PC-9 (cell line): Measurements from ENCODE around the gene EVI5L. TPM values are rescaled to one million over a fixed set of nuclear protein-coding genes. Genes with fewer than 3 reads are reported as not detected.

Source experiments
- BruUV-seq: library from RNA; stranded (reverse); fragments of 400-500 nt; replicated peaks from 2 replicates; lab custom pipeline; 2021; lab: Mats Ljungman, UMichigan
- CTCF ChIA-PET: fragments of 300-600 bp; sonication (Branson Sonifier 250); formaldehyde crosslinking; loops from one replicate; lab custom pipeline; 2022; ENCODE audit warnings: antibody characterized with exemption; lab: Charles Lee
- POLR2A ChIA-PET: fragments of 300-600 bp; sonication (Branson Sonifier 250); formaldehyde crosslinking; loops from one replicate; lab custom pipeline; 2022; ENCODE audit warnings: antibody characterized with exemption; ENCODE audit not compliant: unreplicated experiment; lab: Charles Lee
- DNase-seq, 2 experiments: peaks; one replicate each; pipeline versions ENCODE4 v3.0.0 to v3.0.0-alpha.2; 2015 to 2022; ENCODE audit warnings: mixed read lengths in 1 of 2
- H2AFZ ChIP-seq: fragments of 200-600 bp; sonication (generic); 2 replicates; pipeline ENCODE4 v1.8.1; 2017; ENCODE audit warnings: antibody characterized with exemption
- H3F3A ChIP-seq: fragments of 200-600 bp; sonication (generic); 2 replicates; pipeline ENCODE4 v1.8.1; 2017; ENCODE audit warnings: antibody characterized with exemption, mild to moderate bottlenecking, low read depth; ENCODE audit not compliant: insufficient read depth
- H3K27ac ChIP-seq: fragments of 200-600 bp; sonication (generic); 2 replicates; pipeline ENCODE4 v1.6.1; 2016; ENCODE audit warnings: mixed run types
- H3K27me3 ChIP-seq: fragments of 200-600 bp; sonication (generic); 2 replicates; pipeline ENCODE4 v1.6.1; 2016; ENCODE audit warnings: low read depth, mixed run types; ENCODE audit not compliant: insufficient read depth
- H3K36me3 ChIP-seq: fragments of 200-600 bp; sonication (generic); 2 replicates; pipeline ENCODE4 v1.6.1; 2016; ENCODE audit warnings: low read depth, mixed run types
- H3K4me1 ChIP-seq: fragments of 200-600 bp; sonication (generic); replicated peaks from 2 replicates; pipeline ENCODE4 v1.6.1; 2016; ENCODE audit warnings: mixed run types; ENCODE audit not compliant: insufficient read depth
- H3K4me2 ChIP-seq: fragments of 200-600 bp; sonication (generic); 2 replicates; pipeline ENCODE4 v1.6.1; 2017; ENCODE audit warnings: mixed run types
- H3K4me3 ChIP-seq: fragments of 200-600 bp; sonication (generic); 2 replicates; pipeline ENCODE4 v1.6.1; 2016; ENCODE audit warnings: mixed run types
- H3K79me2 ChIP-seq: fragments of 200-600 bp; sonication (generic); 2 replicates; pipeline ENCODE4 v1.6.1; 2017; ENCODE audit warnings: low read depth, mixed run types
- H3K9me2 ChIP-seq: fragments of 200-600 bp; sonication (generic); 2 replicates; pipeline ENCODE4 v1.8.1; 2017; ENCODE audit warnings: mild to moderate bottlenecking; ENCODE audit not compliant: insufficient read depth
- H3K9me3 ChIP-seq: fragments of 200-600 bp; sonication (generic); 2 replicates; pipeline ENCODE4 v1.8.1; 2016; ENCODE audit warnings: low read depth; ENCODE audit not compliant: insufficient read depth
- H4K20me1 ChIP-seq: fragments of 200-600 bp; sonication (generic); 2 replicates; pipeline ENCODE4 v1.8.1; 2017; ENCODE audit not compliant: insufficient read depth
- CTCF ChIP-seq: fragments of 200-600 bp; sonication (generic); conservative IDR thresholded peaks from 2 replicates; pipeline ENCODE4 v1.6.1; 2017; ENCODE audit warnings: mixed run types, antibody characterized with exemption, mild to moderate bottlenecking, moderate library complexity
- EZH2 ChIP-seq: fragments of 200-600 bp; sonication (generic); IDR thresholded peaks from 2 replicates; pipeline ENCODE4 v1.8.0; 2017; ENCODE audit warnings: antibody characterized with exemption, low read depth
- intact Hi-C: fragments of 100-400 bp; cut with micrococcal nuclease; formaldehyde crosslinking; loops from one replicate; pipeline ENCODE4 v1.10.0; 2022; ENCODE audit not compliant: unreplicated experiment
- total RNA-seq: library from RNA; stranded (reverse); gene quantifications from 2 replicates; pipeline ENCODE4 v1.2.3, GENCODE V29; 2021

EVI5L gene
- total RNA-seq, 1 experiment from 2014 or later = 19.2 TPM

GRCh38 chr19:7860714-7861618 lies 30.9 kb downstream of the EVI5L start:
- no TSS peak for BruUV-seq
- H3K9me2 ChIP-seq = no peaks in the 10 kb centered on the region
- ChIA-PET POLR2A (no interaction called here), CTCF (no interaction called here)
- intact Hi-C loops = no loop called here
- no peaks in the 10 kb centered on the region for H3K79me2 ChIP-seq
- no peaks in the 10 kb centered on the region for H3K36me3 ChIP-seq
- H2AFZ ChIP-seq = no peak overlapping the region
- H3K4me3 ChIP-seq = no peak overlapping the region
- TF ChIP-seq CTCF (no peak), EZH2 (no peak)
- no peak overlapping the region for H3K27ac ChIP-seq
- H3F3A ChIP-seq = peaks cover 26% of the 10 kb centered on the region
- no peaks in the 10 kb centered on the region for H3K4me1 ChIP-seq
- H3K4me2 ChIP-seq = no peak overlapping the region
- H3K9me3 ChIP-seq = no peaks in the 10 kb centered on the region
- H4K20me1 ChIP-seq = no peaks in the 10 kb centered on the region
- no peak for DNase-seq
- no peaks in the 10 kb centered on the region for H3K27me3 ChIP-seq

- no peak for DNase-seq
- no peaks in the 10 kb centered on the region for H3K9me2 ChIP-seq
- no peak for TF ChIP-seq EZH2
- TF ChIP-seq CTCF = no peak
- POLR2A ChIA-PET = no interaction called here
- peaks cover 35% of the 10 kb centered on the region for H3F3A ChIP-seq
- BruUV-seq = no TSS peak
- peak overlapping the region; percentile 17; the same call in 1 of the 2 replicates for H3K4me3 ChIP-seq
- H4K20me1 ChIP-seq = no peaks in the 10 kb centered on the region
- H3K9me3 ChIP-seq = no peaks in the 10 kb centered on the region
- H2AFZ ChIP-seq = no peak overlapping the region
- no peaks in the 10 kb centered on the region for H3K36me3 ChIP-seq
- H3K27me3 ChIP-seq = no peaks in the 10 kb centered on the region
- no peak overlapping the region for H3K27ac ChIP-seq
- CTCF ChIA-PET = interaction anchor here (0.6 kb wide), 3 partner anchors 9 to 188 kb away, joined by 3 to 4 read pairs (median 4); partner anchors contain the start of gene SNAPC2
- no peaks in the 10 kb centered on the region for H3K4me1 ChIP-seq
- intact Hi-C loops = no loop called here
- no peaks in the 10 kb centered on the region for H3K79me2 ChIP-seq
- peak overlapping the region; percentile 60 for H3K4me2 ChIP-seq
These were observed 31.8 kb downstream of the EVI5L start for GRCh38 chr19:7861619-7862412.

GRCh38 chr19:7862413-7862951 lies 32.5 kb downstream of the EVI5L start:
- CTCF ChIA-PET = interaction anchor here (0.6 kb wide), 2 partner anchors 58 to 188 kb away, joined by 3 to 4 read pairs; partner anchors contain the start of gene SNAPC2
- POLR2A ChIA-PET = no interaction called here
- Histone ChIP-seq H3F3A (peaks cover 35% of the 10 kb centered on the region), H3K27me3 (no peaks in the 10 kb centered on the region), H2AFZ (no peak overlapping the region), H4K20me1 (no peaks in the 10 kb centered on the region), H3K79me2 (no peaks in the 10 kb centered on the region), H3K4me3 (peak overlapping the region; percentile 17; the same call in 1 of the 2 replicates), H3K36me3 (no peaks in the 10 kb centered on the region), H3K4me1 (no peaks in the 10 kb centered on the region), H3K9me3 (no peaks in the 10 kb centered on the region), H3K4me2 (peak overlapping the region; percentile 60), H3K9me2 (no peaks in the 10 kb centered on the region), H3K27ac (no peak overlapping the region)
- BruUV-seq = no TSS peak
- TF ChIP-seq CTCF = no peak
- no peak for TF ChIP-seq EZH2
- peak in 1 of 2 experiments; percentile 61 for DNase-seq
- intact Hi-C loops = no loop called here
